GM18502 (cell line): ENCODE results near the gene EMC10.
"Not testable (repeated sequence)": the region's sequence is repeated elsewhere in the genome, so short reads cannot be mapped to it uniquely, and the experiment has no call there.

ENCODE experiments used
- ATAC-seq: cut with Tn5 transposase; IDR thresholded peaks from one replicate; pipeline ENCODE4 v1.9.1; 2021; ENCODE audit warnings: mild to moderate bottlenecking; ENCODE audit not compliant: unreplicated experiment, poor library complexity

The EMC10 gene

GRCh38 chr19:50450369-50451222 lies 25.7 kb upstream of the EMC10 start:
- no peak for ATAC-seq

GRCh38 chr19:50451223-50451534 lies 25.1 kb upstream of the EMC10 start:
- ATAC-seq = no peak

- ATAC-seq = no peak
Measured at GRCh38 chr19:50453243-50453642, 23.1 kb upstream of the EMC10 start.

GRCh38 chr19:50455992-50456391 lies 20.3 kb upstream of the EMC10 start:
- no peak for ATAC-seq

- ATAC-seq = no peak
Measured at GRCh38 chr19:50457300-50457699, 19.0 kb upstream of the EMC10 start.

- ATAC-seq = no peak
Measured at GRCh38 chr19:50458396-50459066, 17.8 kb upstream of the EMC10 start.

- no peak for ATAC-seq
Measured at GRCh38 chr19:50459067-50459456, 17.2 kb upstream of the EMC10 start.

- no peak for ATAC-seq
Measured at GRCh38 chr19:50459638-50460037, 16.7 kb upstream of the EMC10 start.

GRCh38 chr19:50460161-50460765 lies 16.0 kb upstream of the EMC10 start:
- ATAC-seq = peak; percentile 43

- ATAC-seq = no peak
Measured at GRCh38 chr19:50461066-50461875, 15.0 kb upstream of the EMC10 start.

GRCh38 chr19:50462970-50463369 lies 13.3 kb upstream of the EMC10 start:
- no peak for ATAC-seq

GRCh38 chr19:50464348-50464747 lies 12.0 kb upstream of the EMC10 start:
- no peak for ATAC-seq

- ATAC-seq = no peak
Measured at GRCh38 chr19:50465000-50465399, 11.3 kb upstream of the EMC10 start.

- no peak for ATAC-seq
Measured at GRCh38 chr19:50465986-50466705, 10.2 kb upstream of the EMC10 start.

GRCh38 chr19:50466706-50467039 lies 9.6 kb upstream of the EMC10 start:
- ATAC-seq = no peak

- ATAC-seq = no peak
Measured at GRCh38 chr19:50467566-50467965, 8.7 kb upstream of the EMC10 start.

- no peak for ATAC-seq
Measured at GRCh38 chr19:50468818-50469217, 7.5 kb upstream of the EMC10 start.

GRCh38 chr19:50473336-50473735 lies 3.0 kb upstream of the EMC10 start:
- not testable (repeated sequence) for ATAC-seq

- no peak for ATAC-seq
Measured at GRCh38 chr19:50475101-50475568, 1.2 kb upstream of the EMC10 start.

GRCh38 chr19:50475736-50476223 lies 527 bp upstream of the EMC10 start:
- ATAC-seq = no peak
